ENCODE measurements around the gene ADGRB2.

GRCh38 chr1:31775210-31775999, 11.3 kb upstream of the ADGRB2 start:
- TF ChIP-seq CTCF (IDR thresholded peaks at IDR 0.05) (no peak), POLR2A (IDR thresholded peaks at IDR 0.05) (no peak)

Data from lower leg skin (tissue), 3 donors.